ENCODE results near the gene SLC35F3. TPM values are rescaled to one million over a fixed set of nuclear protein-coding genes. Genes with fewer than 3 reads are reported as not detected.

Gene SLC35F3
- total and polyA plus RNA-seq, 4 donors: 0.01 to 0.37 (median 0.08) TPM; not detected in 1

DNA sequence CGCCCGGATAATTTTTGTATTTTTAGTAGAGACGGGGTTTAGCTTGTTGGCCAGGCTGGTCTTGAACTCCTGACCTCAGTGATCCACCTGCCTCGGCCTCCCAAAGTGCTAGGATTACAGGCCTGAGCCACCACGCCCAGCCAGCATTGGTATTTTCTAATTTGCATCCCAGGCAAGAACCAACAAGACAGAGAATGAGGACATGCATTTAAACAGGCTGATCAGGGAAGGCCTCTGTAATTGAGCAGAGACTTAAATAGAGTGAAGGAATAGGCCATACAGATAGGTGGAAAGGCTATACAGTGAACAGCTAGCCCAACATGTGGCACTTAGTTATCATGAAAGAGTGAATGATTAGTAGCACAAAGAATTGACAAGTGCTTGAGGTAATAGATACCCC, 230.4 kb downstream of the SLC35F3 start:
- DNase-seq (ENCODE audit: low spot score): no peak
- no peak overlapping the region for H3K27ac ChIP-seq (ENCODE audit: low read depth in 1 of 2, low read length in 2 of 2)
- H3K4me1 ChIP-seq (ENCODE audit: control insufficient read depth in 4 of 4, insufficient read depth in 4 of 4, low read length in 3 of 4): no peaks in the 10 kb centered on the region
- H3K27me3 ChIP-seq (ENCODE audit: control insufficient read depth in 4 of 4, insufficient read depth in 4 of 4, low read length in 3 of 4): peaks cover 0 to 4% (median 0%) of the 10 kb centered on the region in 4 donors
- no peaks in the 10 kb centered on the region for H3K36me3 ChIP-seq (ENCODE audit: control insufficient read depth in 4 of 4, insufficient read depth in 3 of 4, low read depth in 1 of 4, low read length in 3 of 4)
- H3K9ac ChIP-seq (ENCODE audit: low read depth in 1 of 2, low read length in 2 of 2): no peak overlapping the region
- no peak overlapping the region for H3K4me3 ChIP-seq (ENCODE audit: low read depth in 1 of 3, low read length in 3 of 3)
- no peaks in the 10 kb centered on the region for H3K9me3 ChIP-seq (ENCODE audit: control insufficient read depth in 4 of 4, low read length in 3 of 4)
- TF ChIP-seq HNF4G (IDR thresholded peaks at IDR 0.05): no peak
- TF ChIP-seq NR2F2 (IDR thresholded peaks at IDR 0.05): no peak
- no peak for TF ChIP-seq FOXA1 (IDR thresholded peaks at IDR 0.05)
- TF ChIP-seq, protein P1, sequence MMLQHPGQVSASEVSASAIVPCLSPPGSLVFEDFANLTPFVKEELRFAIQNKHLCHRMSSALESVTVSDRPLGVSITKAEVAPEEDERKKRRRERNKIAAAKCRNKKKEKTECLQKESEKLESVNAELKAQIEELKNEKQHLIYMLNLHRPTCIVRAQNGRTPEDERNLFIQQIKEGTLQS (IDR thresholded peaks at IDR 0.05): no peak
- TF ChIP-seq JUND (IDR thresholded peaks at IDR 0.05): no peak
- TF ChIP-seq YY1 (IDR thresholded peaks at IDR 0.05): no peak
- no peak for TF ChIP-seq EGR1 (IDR thresholded peaks at IDR 0.05; ENCODE audit: low read depth in 2 of 2)
- no peak for TF ChIP-seq HNF4A (conservative IDR thresholded peaks at IDR 0.05)
- TF ChIP-seq RAD21 (IDR thresholded peaks at IDR 0.05): no peak
- TF ChIP-seq, protein P2, sequence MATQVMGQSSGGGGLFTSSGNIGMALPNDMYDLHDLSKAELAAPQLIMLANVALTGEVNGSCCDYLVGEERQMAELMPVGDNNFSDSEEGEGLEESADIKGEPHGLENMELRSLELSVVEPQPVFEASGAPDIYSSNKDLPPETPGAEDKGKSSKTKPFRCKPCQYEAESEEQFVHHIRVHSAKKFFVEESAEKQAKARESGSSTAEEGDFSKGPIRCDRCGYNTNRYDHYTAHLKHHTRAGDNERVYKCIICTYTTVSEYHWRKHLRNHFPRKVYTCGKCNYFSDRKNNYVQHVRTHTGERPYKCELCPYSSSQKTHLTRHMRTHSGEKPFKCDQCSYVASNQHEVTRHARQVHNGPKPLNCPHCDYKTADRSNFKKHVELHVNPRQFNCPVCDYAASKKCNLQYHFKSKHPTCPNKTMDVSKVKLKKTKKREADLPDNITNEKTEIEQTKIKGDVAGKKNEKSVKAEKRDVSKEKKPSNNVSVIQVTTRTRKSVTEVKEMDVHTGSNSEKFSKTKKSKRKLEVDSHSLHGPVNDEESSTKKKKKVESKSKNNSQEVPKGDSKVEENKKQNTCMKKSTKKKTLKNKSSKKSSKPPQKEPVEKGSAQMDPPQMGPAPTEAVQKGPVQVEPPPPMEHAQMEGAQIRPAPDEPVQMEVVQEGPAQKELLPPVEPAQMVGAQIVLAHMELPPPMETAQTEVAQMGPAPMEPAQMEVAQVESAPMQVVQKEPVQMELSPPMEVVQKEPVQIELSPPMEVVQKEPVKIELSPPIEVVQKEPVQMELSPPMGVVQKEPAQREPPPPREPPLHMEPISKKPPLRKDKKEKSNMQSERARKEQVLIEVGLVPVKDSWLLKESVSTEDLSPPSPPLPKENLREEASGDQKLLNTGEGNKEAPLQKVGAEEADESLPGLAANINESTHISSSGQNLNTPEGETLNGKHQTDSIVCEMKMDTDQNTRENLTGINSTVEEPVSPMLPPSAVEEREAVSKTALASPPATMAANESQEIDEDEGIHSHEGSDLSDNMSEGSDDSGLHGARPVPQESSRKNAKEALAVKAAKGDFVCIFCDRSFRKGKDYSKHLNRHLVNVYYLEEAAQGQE (IDR thresholded peaks at IDR 0.05): no peak
- TF ChIP-seq RXRA (IDR thresholded peaks at IDR 0.05): no peak
- no peak for TF ChIP-seq GABPA (IDR thresholded peaks at IDR 0.05 in 1 of 2, conservative IDR thresholded peaks at IDR 0.05 in 1 of 2)
- TF ChIP-seq, protein P3, sequence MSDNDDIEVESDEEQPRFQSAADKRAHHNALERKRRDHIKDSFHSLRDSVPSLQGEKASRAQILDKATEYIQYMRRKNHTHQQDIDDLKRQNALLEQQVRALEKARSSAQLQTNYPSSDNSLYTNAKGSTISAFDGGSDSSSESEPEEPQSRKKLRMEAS (IDR thresholded peaks at IDR 0.05): no peak
- TF ChIP-seq SP1 (IDR thresholded peaks at IDR 0.05): no peak
- TF ChIP-seq, protein P4, sequence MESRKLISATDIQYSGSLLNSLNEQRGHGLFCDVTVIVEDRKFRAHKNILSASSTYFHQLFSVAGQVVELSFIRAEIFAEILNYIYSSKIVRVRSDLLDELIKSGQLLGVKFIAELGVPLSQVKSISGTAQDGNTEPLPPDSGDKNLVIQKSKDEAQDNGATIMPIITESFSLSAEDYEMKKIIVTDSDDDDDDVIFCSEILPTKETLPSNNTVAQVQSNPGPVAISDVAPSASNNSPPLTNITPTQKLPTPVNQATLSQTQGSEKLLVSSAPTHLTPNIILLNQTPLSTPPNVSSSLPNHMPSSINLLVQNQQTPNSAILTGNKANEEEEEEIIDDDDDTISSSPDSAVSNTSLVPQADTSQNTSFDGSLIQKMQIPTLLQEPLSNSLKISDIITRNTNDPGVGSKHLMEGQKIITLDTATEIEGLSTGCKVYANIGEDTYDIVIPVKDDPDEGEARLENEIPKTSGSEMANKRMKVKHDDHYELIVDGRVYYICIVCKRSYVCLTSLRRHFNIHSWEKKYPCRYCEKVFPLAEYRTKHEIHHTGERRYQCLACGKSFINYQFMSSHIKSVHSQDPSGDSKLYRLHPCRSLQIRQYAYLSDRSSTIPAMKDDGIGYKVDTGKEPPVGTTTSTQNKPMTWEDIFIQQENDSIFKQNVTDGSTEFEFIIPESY (IDR thresholded peaks at IDR 0.05): no peak
- no peak for TF ChIP-seq FOXA2 (IDR thresholded peaks at IDR 0.05)
- TF ChIP-seq, protein P5, sequence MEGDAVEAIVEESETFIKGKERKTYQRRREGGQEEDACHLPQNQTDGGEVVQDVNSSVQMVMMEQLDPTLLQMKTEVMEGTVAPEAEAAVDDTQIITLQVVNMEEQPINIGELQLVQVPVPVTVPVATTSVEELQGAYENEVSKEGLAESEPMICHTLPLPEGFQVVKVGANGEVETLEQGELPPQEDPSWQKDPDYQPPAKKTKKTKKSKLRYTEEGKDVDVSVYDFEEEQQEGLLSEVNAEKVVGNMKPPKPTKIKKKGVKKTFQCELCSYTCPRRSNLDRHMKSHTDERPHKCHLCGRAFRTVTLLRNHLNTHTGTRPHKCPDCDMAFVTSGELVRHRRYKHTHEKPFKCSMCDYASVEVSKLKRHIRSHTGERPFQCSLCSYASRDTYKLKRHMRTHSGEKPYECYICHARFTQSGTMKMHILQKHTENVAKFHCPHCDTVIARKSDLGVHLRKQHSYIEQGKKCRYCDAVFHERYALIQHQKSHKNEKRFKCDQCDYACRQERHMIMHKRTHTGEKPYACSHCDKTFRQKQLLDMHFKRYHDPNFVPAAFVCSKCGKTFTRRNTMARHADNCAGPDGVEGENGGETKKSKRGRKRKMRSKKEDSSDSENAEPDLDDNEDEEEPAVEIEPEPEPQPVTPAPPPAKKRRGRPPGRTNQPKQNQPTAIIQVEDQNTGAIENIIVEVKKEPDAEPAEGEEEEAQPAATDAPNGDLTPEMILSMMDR (IDR thresholded peaks at IDR 0.05; ENCODE audit: low read depth, low read length, missing input control): no peak
- TF ChIP-seq TAF1 (conservative IDR thresholded peaks at IDR 0.05): no peak
- WGBS: 85% methylated on average over 5 of the region's 5 CpGs
